ENCODE data around the gene SUMO2. TPM values are rescaled to one million over a fixed set of nuclear protein-coding genes. Genes with fewer than 3 reads are reported as not detected.

SUMO2 gene
- total and polyA plus RNA-seq, 10 of the 15 experiments (the other 5 are each of a cell fraction or from before 2014, with no cell fraction given) = 163 to 803 (median 555) TPM

DNA sequence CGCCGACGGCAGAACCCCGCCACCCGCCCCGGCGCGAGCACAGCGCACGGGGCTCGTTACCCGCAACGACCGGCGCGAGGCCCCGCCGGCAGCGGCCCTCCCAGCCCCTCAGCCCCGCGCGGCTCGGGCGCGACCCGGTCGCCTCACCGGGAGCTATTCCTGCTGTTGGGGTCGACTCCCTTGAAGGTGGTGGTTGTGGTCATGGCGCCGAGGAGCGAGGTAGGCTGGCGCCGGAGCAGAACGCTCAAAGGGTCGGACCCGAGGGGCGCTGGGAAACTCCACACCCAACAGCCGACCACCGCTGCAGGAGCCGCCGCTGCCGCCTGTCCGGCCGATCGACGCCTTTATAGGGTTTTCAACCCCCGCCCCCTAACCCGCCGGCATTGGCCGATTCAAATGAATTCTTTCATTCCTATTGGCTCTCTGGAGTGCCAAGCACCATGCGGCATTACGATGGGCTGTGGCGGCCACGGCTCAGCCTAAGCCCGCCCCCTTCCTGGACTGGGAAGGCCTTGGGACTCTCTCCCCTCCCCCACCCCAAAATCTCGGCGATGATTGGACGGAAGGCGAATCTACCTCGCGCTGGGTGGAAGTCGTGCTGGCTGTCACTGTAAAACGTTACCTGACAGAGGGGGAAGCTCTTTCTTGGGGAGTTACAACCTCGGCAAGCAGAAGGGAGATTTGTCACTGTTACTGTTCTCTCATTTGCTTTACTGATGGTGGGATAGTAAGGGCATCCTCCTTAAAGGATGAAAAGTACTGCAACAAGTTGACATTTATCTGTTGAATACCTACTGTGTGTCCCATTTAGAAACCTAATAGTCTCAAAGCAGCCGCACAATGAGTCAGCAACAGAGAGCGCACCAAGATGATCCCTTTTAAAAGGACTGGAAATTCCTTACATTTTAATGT lies 28.3 kb downstream of the SUMO2 start, which contains the start of gene JPT1 (continued):
- TF ChIP-seq SREBF1 (IDR thresholded peaks at IDR 0.05; ENCODE audit: low read length) (no peak), ZNF217 (IDR thresholded peaks at IDR 0.05) (no peak), HDAC2 (IDR thresholded peaks at IDR 0.05) (no peak), SUZ12 (IDR thresholded peaks at IDR 0.05; ENCODE audit: unreplicated experiment) (no peak), BMI1 (IDR thresholded peaks at IDR 0.05; ENCODE audit: borderline replicate concordance) (no peak), FOS (IDR thresholded peaks at IDR 0.05; ENCODE audit: borderline replicate concordance, extremely low read depth, insufficient read length) (peak; percentile 83), KDM1A (IDR thresholded peaks at IDR 0.05; ENCODE audit: borderline replicate concordance) (no peak), POLR2A (IDR thresholded peaks at IDR 0.05; ENCODE audit: low read depth, low read length) (peak; percentile 99), RAD51 (IDR thresholded peaks at IDR 0.05) (no peak), ZNF384 (IDR thresholded peaks at IDR 0.05; ENCODE audit: borderline replicate concordance, low read depth, low read length) (no peak), POLR2AphosphoS2 (IDR thresholded peaks at IDR 0.05; ENCODE audit: low read depth, low read length) (peak; percentile 99)
- TF ChIP-seq, protein P1, sequence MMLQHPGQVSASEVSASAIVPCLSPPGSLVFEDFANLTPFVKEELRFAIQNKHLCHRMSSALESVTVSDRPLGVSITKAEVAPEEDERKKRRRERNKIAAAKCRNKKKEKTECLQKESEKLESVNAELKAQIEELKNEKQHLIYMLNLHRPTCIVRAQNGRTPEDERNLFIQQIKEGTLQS (IDR thresholded peaks at IDR 0.05; ENCODE audit: borderline replicate concordance, extremely low read depth, low read depth, low read length) = no peak
- TF ChIP-seq, protein P2, sequence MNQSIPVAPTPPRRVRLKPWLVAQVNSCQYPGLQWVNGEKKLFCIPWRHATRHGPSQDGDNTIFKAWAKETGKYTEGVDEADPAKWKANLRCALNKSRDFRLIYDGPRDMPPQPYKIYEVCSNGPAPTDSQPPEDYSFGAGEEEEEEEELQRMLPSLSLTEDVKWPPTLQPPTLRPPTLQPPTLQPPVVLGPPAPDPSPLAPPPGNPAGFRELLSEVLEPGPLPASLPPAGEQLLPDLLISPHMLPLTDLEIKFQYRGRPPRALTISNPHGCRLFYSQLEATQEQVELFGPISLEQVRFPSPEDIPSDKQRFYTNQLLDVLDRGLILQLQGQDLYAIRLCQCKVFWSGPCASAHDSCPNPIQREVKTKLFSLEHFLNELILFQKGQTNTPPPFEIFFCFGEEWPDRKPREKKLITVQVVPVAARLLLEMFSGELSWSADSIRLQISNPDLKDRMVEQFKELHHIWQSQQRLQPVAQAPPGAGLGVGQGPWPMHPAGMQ (IDR thresholded peaks at IDR 0.05; ENCODE audit: borderline replicate concordance) = no peak
- TF ChIP-seq, protein P3, sequence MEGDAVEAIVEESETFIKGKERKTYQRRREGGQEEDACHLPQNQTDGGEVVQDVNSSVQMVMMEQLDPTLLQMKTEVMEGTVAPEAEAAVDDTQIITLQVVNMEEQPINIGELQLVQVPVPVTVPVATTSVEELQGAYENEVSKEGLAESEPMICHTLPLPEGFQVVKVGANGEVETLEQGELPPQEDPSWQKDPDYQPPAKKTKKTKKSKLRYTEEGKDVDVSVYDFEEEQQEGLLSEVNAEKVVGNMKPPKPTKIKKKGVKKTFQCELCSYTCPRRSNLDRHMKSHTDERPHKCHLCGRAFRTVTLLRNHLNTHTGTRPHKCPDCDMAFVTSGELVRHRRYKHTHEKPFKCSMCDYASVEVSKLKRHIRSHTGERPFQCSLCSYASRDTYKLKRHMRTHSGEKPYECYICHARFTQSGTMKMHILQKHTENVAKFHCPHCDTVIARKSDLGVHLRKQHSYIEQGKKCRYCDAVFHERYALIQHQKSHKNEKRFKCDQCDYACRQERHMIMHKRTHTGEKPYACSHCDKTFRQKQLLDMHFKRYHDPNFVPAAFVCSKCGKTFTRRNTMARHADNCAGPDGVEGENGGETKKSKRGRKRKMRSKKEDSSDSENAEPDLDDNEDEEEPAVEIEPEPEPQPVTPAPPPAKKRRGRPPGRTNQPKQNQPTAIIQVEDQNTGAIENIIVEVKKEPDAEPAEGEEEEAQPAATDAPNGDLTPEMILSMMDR (IDR thresholded peaks at IDR 0.05 in 2 of 3, conservative IDR thresholded peaks at IDR 0.05 in 1 of 3; ENCODE audit: control insufficient read depth in 2 of 3, extremely low read depth in 1 of 3, insufficient read depth in 1 of 3, low read depth in 3 of 3, low read length in 3 of 3) = no peak
- TF ChIP-seq, protein P4, sequence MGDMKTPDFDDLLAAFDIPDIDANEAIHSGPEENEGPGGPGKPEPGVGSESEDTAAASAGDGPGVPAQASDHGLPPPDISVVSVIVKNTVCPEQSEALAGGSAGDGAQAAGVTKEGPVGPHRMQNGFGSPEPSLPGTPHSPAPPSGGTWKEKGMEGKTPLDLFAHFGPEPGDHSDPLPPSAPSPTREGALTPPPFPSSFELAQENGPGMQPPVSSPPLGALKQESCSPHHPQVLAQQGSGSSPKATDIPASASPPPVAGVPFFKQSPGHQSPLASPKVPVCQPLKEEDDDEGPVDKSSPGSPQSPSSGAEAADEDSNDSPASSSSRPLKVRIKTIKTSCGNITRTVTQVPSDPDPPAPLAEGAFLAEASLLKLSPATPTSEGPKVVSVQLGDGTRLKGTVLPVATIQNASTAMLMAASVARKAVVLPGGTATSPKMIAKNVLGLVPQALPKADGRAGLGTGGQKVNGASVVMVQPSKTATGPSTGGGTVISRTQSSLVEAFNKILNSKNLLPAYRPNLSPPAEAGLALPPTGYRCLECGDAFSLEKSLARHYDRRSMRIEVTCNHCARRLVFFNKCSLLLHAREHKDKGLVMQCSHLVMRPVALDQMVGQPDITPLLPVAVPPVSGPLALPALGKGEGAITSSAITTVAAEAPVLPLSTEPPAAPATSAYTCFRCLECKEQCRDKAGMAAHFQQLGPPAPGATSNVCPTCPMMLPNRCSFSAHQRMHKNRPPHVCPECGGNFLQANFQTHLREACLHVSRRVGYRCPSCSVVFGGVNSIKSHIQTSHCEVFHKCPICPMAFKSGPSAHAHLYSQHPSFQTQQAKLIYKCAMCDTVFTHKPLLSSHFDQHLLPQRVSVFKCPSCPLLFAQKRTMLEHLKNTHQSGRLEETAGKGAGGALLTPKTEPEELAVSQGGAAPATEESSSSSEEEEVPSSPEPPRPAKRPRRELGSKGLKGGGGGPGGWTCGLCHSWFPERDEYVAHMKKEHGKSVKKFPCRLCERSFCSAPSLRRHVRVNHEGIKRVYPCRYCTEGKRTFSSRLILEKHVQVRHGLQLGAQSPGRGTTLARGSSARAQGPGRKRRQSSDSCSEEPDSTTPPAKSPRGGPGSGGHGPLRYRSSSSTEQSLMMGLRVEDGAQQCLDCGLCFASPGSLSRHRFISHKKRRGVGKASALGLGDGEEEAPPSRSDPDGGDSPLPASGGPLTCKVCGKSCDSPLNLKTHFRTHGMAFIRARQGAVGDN (IDR thresholded peaks at IDR 0.05) = peak; percentile 84
- TF ChIP-seq, protein P5, sequence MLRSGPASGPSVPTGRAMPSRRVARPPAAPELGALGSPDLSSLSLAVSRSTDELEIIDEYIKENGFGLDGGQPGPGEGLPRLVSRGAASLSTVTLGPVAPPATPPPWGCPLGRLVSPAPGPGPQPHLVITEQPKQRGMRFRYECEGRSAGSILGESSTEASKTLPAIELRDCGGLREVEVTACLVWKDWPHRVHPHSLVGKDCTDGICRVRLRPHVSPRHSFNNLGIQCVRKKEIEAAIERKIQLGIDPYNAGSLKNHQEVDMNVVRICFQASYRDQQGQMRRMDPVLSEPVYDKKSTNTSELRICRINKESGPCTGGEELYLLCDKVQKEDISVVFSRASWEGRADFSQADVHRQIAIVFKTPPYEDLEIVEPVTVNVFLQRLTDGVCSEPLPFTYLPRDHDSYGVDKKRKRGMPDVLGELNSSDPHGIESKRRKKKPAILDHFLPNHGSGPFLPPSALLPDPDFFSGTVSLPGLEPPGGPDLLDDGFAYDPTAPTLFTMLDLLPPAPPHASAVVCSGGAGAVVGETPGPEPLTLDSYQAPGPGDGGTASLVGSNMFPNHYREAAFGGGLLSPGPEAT (IDR thresholded peaks at IDR 0.05; ENCODE audit: low read depth) = no peak
- TF ChIP-seq, protein P6, sequence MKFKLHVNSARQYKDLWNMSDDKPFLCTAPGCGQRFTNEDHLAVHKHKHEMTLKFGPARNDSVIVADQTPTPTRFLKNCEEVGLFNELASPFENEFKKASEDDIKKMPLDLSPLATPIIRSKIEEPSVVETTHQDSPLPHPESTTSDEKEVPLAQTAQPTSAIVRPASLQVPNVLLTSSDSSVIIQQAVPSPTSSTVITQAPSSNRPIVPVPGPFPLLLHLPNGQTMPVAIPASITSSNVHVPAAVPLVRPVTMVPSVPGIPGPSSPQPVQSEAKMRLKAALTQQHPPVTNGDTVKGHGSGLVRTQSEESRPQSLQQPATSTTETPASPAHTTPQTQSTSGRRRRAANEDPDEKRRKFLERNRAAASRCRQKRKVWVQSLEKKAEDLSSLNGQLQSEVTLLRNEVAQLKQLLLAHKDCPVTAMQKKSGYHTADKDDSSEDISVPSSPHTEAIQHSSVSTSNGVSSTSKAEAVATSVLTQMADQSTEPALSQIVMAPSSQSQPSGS (IDR thresholded peaks at IDR 0.05; ENCODE audit: low read length) = no peak
- TF ChIP-seq, protein P7, sequence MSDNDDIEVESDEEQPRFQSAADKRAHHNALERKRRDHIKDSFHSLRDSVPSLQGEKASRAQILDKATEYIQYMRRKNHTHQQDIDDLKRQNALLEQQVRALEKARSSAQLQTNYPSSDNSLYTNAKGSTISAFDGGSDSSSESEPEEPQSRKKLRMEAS (IDR thresholded peaks at IDR 0.05; ENCODE audit: low read depth, low read length) = peak; percentile 55; the same call in 1 of the 2 replicates
